Activated CD4-positive, alpha-beta T cell treated with anti-CD3 and anti-CD28 coated beads, Interleukin-2, Interleukin-4, amounts not matched to agents 100 ng/mL and 50 ng/mL, durations not matched to agents 16 hours and 8 hours (primary cell): ENCODE results near the gene PARD3B.

Experiments used
- DNase-seq: peaks from one replicate; pipeline ENCODE4 v3.0.0-alpha.2; 2020; ENCODE audit warnings: low spot score

The PARD3B gene

GRCh38 chr2:205629091-205629776, 1084.0 kb downstream of the PARD3B start:
- DNase-seq: no peak

GRCh38 chr2:205633994-205634393, 1088.7 kb downstream of the PARD3B start:
- DNase-seq: no peak

- DNase-seq: no peak
These were observed 1091.5 kb downstream of the PARD3B start for GRCh38 chr2:205636549-205637319.

- DNase-seq: no peak
These were observed 1092.0 kb downstream of the PARD3B start for GRCh38 chr2:205637320-205637602.

- no peak for DNase-seq
These were observed 1092.7 kb downstream of the PARD3B start for GRCh38 chr2:205637779-205638503.

- no peak for DNase-seq
These were observed 1095.4 kb downstream of the PARD3B start for GRCh38 chr2:205640716-205641115.

GRCh38 chr2:205642599-205643356, 1097.5 kb downstream of the PARD3B start:
- no peak for DNase-seq

GRCh38 chr2:205643391-205643885, 1098.2 kb downstream of the PARD3B start:
- DNase-seq: no peak

- DNase-seq: no peak
These were observed 1098.7 kb downstream of the PARD3B start for GRCh38 chr2:205644018-205644417.

- no peak for DNase-seq
These were observed 1101.4 kb downstream of the PARD3B start for GRCh38 chr2:205646680-205647079.

GRCh38 chr2:205650450-205650849, 1105.2 kb downstream of the PARD3B start:
- DNase-seq: no peak

GRCh38 chr2:205650931-205651330, 1105.7 kb downstream of the PARD3B start:
- DNase-seq: no peak

- no peak for DNase-seq
These were observed 1106.4 kb downstream of the PARD3B start for GRCh38 chr2:205651719-205652118.

GRCh38 chr2:205654878-205655605, 1109.8 kb downstream of the PARD3B start:
- DNase-seq: no peak

GRCh38 chr2:205655779-205656456, 1110.6 kb downstream of the PARD3B start:
- DNase-seq: no peak

GRCh38 chr2:205656461-205656860, 1111.2 kb downstream of the PARD3B start:
- DNase-seq: no peak

- DNase-seq: no peak
These were observed 1111.7 kb downstream of the PARD3B start for GRCh38 chr2:205656941-205657340.

GRCh38 chr2:205657579-205657978, 1112.3 kb downstream of the PARD3B start:
- DNase-seq: no peak

- no peak for DNase-seq
These were observed 1112.8 kb downstream of the PARD3B start for GRCh38 chr2:205658068-205658467.

GRCh38 chr2:205658572-205658971, 1113.3 kb downstream of the PARD3B start:
- no peak for DNase-seq

GRCh38 chr2:205659922-205660321, 1114.6 kb downstream of the PARD3B start:
- DNase-seq: no peak
